Neural crest cell (in vitro differentiated cells): ENCODE data around the gene RSPH3. TPM values are rescaled to one million over a fixed set of nuclear protein-coding genes. Genes with fewer than 3 reads are reported as not detected.

Experiments
- DNase-seq: peaks from one replicate; pipeline ENCODE4 v3.0.0; 2021; ENCODE audit warnings: low read depth, mixed read lengths, low spot score
- H3K27ac Mint-ChIP-seq: one replicate; pipeline ENCODE4 v1.8.0; 2021; ENCODE audit warnings: mild to moderate bottlenecking, mixed read lengths; ENCODE audit not compliant: unreplicated experiment
- H3K27me3 Mint-ChIP-seq: 2 replicates; pipeline ENCODE4 v1.8.0; 2021; ENCODE audit warnings: low read depth, mild to moderate bottlenecking, mixed read lengths
- H3K36me3 Mint-ChIP-seq: 2 replicates; pipeline ENCODE4 v1.8.0; 2021; ENCODE audit warnings: low read depth, mild to moderate bottlenecking, mixed read lengths
- H3K4me1 Mint-ChIP-seq: 2 replicates; pipeline ENCODE4 v1.8.0; 2021; ENCODE audit warnings: mixed read lengths
- H3K4me3 Mint-ChIP-seq: one replicate; pipeline ENCODE4 v1.8.0; 2021; ENCODE audit warnings: mild to moderate bottlenecking, mixed read lengths
- H3K9me3 Mint-ChIP-seq: 2 replicates; pipeline ENCODE4 v1.8.0; 2021; ENCODE audit warnings: mixed read lengths
- CTCF ChIP-seq: fragments of 200-600 bp; sonication (generic); conservative IDR thresholded peaks from 2 replicates; pipeline ENCODE4 v1.5.0; 2021; ENCODE audit warnings: antibody characterized with exemption, mild to moderate bottlenecking
- total RNA-seq: library from RNA; stranded (reverse); gene quantifications from 2 replicates; pipeline ENCODE4 v1.2.1, GENCODE V29; 2021

The RSPH3 gene
- total RNA-seq, 1 donor from 2014 or later = 5.4 TPM

GRCh38 chr6:158934157-158934556 lies 65.8 kb downstream of the RSPH3 start:
- Mint-ChIP-seq H3K27me3 (no peaks in the 10 kb centered on the region), H3K27ac (no peak overlapping the region), H3K36me3 (no peaks in the 10 kb centered on the region), H3K9me3 (no peaks in the 10 kb centered on the region), H3K4me3 (no peak overlapping the region), H3K4me1 (peaks cover 9% of the 10 kb centered on the region)
- DNase-seq = no peak
- no peak for TF ChIP-seq CTCF

DNA sequence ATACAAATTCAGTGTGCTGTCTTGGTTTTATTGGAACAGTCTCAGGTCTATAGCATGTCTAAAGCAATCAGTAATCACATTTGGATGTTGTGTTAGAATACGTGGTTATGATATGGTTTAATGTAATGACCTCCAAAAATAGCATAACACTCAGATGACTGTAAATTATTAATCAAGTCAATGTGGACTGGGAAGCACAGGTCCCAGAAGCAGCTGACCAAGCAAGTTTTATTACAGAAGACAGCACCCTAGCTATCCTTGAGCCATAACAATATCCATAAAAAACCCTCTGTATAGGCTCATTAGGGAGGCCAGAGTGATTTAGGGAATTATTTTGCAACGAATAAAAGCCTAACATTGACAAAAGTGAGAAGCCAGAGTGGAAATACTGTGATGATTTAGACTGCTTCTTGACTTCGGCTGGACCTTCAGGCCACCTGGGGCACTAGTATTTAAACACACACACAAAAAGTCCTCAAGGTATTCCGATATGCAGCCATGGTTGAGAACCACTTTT lies 66.9 kb downstream of the RSPH3 start:
- no peak overlapping the region for H3K4me3 Mint-ChIP-seq
- no peak for DNase-seq
- H3K9me3 Mint-ChIP-seq = no peaks in the 10 kb centered on the region
- H3K27ac Mint-ChIP-seq = no peak overlapping the region
- no peaks in the 10 kb centered on the region for H3K36me3 Mint-ChIP-seq
- H3K27me3 Mint-ChIP-seq = no peaks in the 10 kb centered on the region
- H3K4me1 Mint-ChIP-seq = peaks cover 9% of the 10 kb centered on the region
- no peak for TF ChIP-seq CTCF

DNA sequence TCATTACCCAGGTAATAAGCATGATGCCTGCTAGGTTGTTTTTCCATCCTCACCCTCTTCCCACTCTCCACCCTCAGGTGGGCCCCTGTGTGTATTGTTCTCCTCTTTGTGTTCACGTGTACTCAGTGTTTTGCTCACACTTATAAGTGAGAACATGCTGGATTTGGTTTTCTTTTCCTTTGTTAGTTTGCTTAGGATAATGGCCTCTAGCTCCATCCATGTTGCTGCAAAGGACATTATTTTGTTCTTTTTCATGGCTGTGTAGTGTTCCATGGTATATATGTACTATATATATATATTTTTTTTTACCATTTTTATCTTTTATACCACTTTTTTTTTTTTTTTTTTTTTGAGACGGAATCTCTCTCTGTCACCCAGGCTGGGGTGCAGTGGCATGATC lies 71.9 kb downstream of the RSPH3 start:
- H3K4me3 Mint-ChIP-seq = no peak overlapping the region
- no peaks in the 10 kb centered on the region for H3K27me3 Mint-ChIP-seq
- no peak for DNase-seq
- no peak overlapping the region for H3K27ac Mint-ChIP-seq
- H3K9me3 Mint-ChIP-seq = no peaks in the 10 kb centered on the region
- no peak for TF ChIP-seq CTCF
- no peaks in the 10 kb centered on the region for H3K36me3 Mint-ChIP-seq
- no peaks in the 10 kb centered on the region for H3K4me1 Mint-ChIP-seq

DNA sequence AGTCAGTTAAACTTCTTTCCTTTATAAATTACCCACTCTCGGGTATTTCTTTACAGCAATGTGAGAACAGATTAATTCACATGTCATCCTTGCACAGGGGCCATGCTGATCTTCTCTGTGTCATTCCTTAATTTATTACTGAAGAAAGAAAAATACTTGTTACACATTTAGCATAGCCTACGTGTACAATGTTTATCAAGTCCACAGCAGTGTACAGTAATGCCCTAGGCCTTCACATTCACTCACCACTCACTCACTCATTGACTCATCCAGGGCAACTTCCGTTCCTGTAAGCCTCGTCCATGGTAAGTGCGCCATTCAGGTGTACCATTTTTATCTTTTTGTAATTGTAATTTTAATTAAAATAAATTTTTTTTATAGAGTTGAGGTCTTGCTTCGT lies 73.6 kb downstream of the RSPH3 start:
- no peak for TF ChIP-seq CTCF
- H3K27ac Mint-ChIP-seq = no peak overlapping the region
- H3K4me3 Mint-ChIP-seq = no peak overlapping the region
- DNase-seq = no peak
- no peaks in the 10 kb centered on the region for H3K36me3 Mint-ChIP-seq
- no peaks in the 10 kb centered on the region for H3K4me1 Mint-ChIP-seq
- H3K27me3 Mint-ChIP-seq = no peaks in the 10 kb centered on the region
- no peaks in the 10 kb centered on the region for H3K9me3 Mint-ChIP-seq

GRCh38 chr6:158924499-158925455 lies 75.2 kb downstream of the RSPH3 start:
- H3K9me3 Mint-ChIP-seq = no peaks in the 10 kb centered on the region
- DNase-seq = no peak
- H3K4me3 Mint-ChIP-seq = no peak overlapping the region
- H3K27ac Mint-ChIP-seq = no peak overlapping the region
- no peaks in the 10 kb centered on the region for H3K36me3 Mint-ChIP-seq
- no peaks in the 10 kb centered on the region for H3K27me3 Mint-ChIP-seq
- TF ChIP-seq CTCF = no peak
- H3K4me1 Mint-ChIP-seq = no peaks in the 10 kb centered on the region
